A673 (cell line): ENCODE measurements around the gene RAB8B.

Experiments
- EZH2 ChIP-seq: fragments of 200-600 bp; sonication (generic); IDR thresholded peaks from 2 replicates; pipeline ENCODE4 v1.6.1; 2017; ENCODE audit warnings: borderline replicate concordance, low read depth, mild to moderate bottlenecking, mixed read lengths, antibody characterized with exemption, low read length; ENCODE audit not compliant: poor library complexity, severe bottlenecking
- TF ChIP-seq, protein P1 (sequence below): fragments of 300-800, 200-600 bp; sonication (generic); conservative IDR thresholded peaks from 2 replicates; pipeline ENCODE4 v1.5.1; 2017; ENCODE audit warnings: low read depth, mild to moderate bottlenecking, antibody characterized with exemption, low read length, moderate library complexity, mixed read lengths

DNA sequence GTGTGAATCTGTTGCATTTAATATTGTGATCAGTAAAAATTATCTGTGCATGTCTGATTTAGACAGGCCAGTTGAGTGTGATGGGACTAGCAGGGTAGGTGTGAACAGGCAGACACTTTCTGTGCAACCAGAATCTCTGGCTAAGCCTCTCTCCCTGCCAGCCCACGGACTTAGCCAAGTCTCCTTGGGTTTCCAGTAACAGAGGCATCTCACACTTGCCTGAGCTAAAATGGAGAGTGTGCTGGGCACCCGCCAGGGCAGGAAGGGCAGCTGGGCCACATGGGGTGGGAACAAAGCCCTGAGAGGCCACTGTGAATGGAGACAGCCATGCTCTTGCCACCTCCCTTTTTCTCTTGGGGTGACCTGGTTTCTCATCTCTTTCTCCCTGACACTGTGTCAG, 19.6 kb upstream of the RAB8B start:
- TF ChIP-seq, protein P1, sequence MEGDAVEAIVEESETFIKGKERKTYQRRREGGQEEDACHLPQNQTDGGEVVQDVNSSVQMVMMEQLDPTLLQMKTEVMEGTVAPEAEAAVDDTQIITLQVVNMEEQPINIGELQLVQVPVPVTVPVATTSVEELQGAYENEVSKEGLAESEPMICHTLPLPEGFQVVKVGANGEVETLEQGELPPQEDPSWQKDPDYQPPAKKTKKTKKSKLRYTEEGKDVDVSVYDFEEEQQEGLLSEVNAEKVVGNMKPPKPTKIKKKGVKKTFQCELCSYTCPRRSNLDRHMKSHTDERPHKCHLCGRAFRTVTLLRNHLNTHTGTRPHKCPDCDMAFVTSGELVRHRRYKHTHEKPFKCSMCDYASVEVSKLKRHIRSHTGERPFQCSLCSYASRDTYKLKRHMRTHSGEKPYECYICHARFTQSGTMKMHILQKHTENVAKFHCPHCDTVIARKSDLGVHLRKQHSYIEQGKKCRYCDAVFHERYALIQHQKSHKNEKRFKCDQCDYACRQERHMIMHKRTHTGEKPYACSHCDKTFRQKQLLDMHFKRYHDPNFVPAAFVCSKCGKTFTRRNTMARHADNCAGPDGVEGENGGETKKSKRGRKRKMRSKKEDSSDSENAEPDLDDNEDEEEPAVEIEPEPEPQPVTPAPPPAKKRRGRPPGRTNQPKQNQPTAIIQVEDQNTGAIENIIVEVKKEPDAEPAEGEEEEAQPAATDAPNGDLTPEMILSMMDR = no peak
- no peak for TF ChIP-seq EZH2
